Parathyroid adenoma (tissue), 2 donors: ENCODE results near the gene WRAP73.

Source experiments
- H2AFZ ChIP-seq: fragments of 300-600 bp; sonication (generic); one replicate; pipeline ENCODE4 v1.7.0; 2017; ENCODE audit warnings: antibody characterized with exemption, mild to moderate bottlenecking
- H3K27ac ChIP-seq: fragments of 300-600 bp; sonication (generic); one replicate; pipeline ENCODE4 v1.7.0; 2017
- H3K27me3 ChIP-seq: fragments of 300-600 bp; sonication (generic); one replicate; pipeline ENCODE4 v1.7.0; 2017; ENCODE audit warnings: low read length; ENCODE audit not compliant: control insufficient read depth, insufficient read depth
- H3K36me3 ChIP-seq: fragments of 300-600 bp; sonication (generic); one replicate; pipeline ENCODE4 v1.7.0; 2017; ENCODE audit warnings: low read length; ENCODE audit not compliant: control insufficient read depth, insufficient read depth
- H3K4me1 ChIP-seq: fragments of 300-600 bp; sonication (generic); one replicate; pipeline ENCODE4 v1.7.0; 2017; ENCODE audit warnings: control low read depth
- H3K4me2 ChIP-seq: fragments of 300-600 bp; sonication (generic); one replicate; pipeline ENCODE4 v1.7.0; 2017; ENCODE audit warnings: low read length
- H3K4me3 ChIP-seq: fragments of 300-600 bp; sonication (generic); one replicate; pipeline ENCODE4 v1.7.0; 2017; ENCODE audit warnings: low read depth, low read length
- H3K79me2 ChIP-seq: fragments of 300-600 bp; sonication (generic); one replicate; pipeline ENCODE4 v1.7.0; 2017; ENCODE audit warnings: control low read depth
- H3K9ac ChIP-seq: fragments of 300-600 bp; sonication (generic); one replicate; pipeline ENCODE4 v1.7.0; 2017; ENCODE audit warnings: mild to moderate bottlenecking
- H3K9me3 ChIP-seq: fragments of 300-600 bp; sonication (generic); one replicate; pipeline ENCODE4 v1.7.0; 2017; ENCODE audit warnings: low read length; ENCODE audit not compliant: control insufficient read depth
- CTCF ChIP-seq: fragments of 300-600 bp; sonication (generic); IDR thresholded peaks from one replicate; pipeline ENCODE4 v1.7.0; 2017; ENCODE audit warnings: antibody characterized with exemption, mild to moderate bottlenecking
- donor health status: primary hyperparathyroidism.

Gene WRAP73

GRCh38 chr1:3675436-3675835 is 25.5 kb upstream of the WRAP73 start:
- H3K4me2 ChIP-seq, result no peak overlapping the region
- H2AFZ ChIP-seq, result no peak overlapping the region
- H3K9ac ChIP-seq, result no peak overlapping the region
- no peaks in the 10 kb centered on the region for H3K9me3 ChIP-seq
- H3K36me3 ChIP-seq, result no peaks in the 10 kb centered on the region
- no peaks in the 10 kb centered on the region for H3K27me3 ChIP-seq
- no peaks in the 10 kb centered on the region for H3K79me2 ChIP-seq
- no peak for TF ChIP-seq CTCF
- no peak overlapping the region for H3K4me3 ChIP-seq
- no peak overlapping the region for H3K27ac ChIP-seq
- no peaks in the 10 kb centered on the region for H3K4me1 ChIP-seq

GRCh38 chr1:3674100-3675094 is 24.5 kb upstream of the WRAP73 start:
- H3K79me2 ChIP-seq, result no peaks in the 10 kb centered on the region
- no peaks in the 10 kb centered on the region for H3K4me1 ChIP-seq
- no peak overlapping the region for H3K4me3 ChIP-seq
- H3K27me3 ChIP-seq, result no peaks in the 10 kb centered on the region
- H3K27ac ChIP-seq, result no peak overlapping the region
- no peaks in the 10 kb centered on the region for H3K9me3 ChIP-seq
- H2AFZ ChIP-seq, result no peak overlapping the region
- TF ChIP-seq CTCF, result no peak
- H3K9ac ChIP-seq, result no peak overlapping the region
- H3K36me3 ChIP-seq, result no peaks in the 10 kb centered on the region
- no peak overlapping the region for H3K4me2 ChIP-seq

DNA sequence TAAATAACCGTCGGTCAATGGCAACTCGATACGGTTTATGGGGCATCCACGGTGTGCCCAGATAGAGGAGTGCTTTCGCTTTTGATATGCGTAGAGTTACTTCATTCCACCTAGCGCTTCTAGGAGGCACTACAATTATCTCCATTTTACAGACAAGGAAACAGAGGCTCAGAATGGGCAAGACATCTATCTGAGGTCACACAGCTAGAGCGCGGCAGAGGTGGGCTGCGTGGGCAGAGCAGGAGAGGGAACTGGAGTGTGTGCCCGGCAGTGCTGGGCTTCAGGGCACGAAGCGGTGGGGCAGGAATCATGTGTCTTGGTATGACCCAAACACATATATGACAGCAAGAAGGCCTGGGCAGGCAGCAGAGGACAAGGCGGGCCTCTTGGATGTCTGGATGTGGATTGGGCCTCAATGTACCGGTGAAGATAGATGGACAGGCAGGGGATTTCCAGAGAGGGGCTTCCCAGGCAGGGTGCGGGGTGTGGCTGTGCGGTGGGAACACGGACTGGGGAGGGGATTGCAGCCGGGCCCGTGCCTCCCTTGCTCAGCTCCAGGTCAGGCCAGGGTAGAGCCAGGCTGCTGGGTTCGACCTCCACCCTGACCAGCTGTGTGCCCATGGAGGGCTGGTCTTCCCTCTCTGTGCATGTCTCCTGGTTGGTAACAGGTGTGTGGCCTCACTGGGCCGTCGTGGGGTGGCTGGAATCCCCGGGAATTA is 23.6 kb upstream of the WRAP73 start:
- H3K9ac ChIP-seq, result no peak overlapping the region
- H3K27me3 ChIP-seq, result no peaks in the 10 kb centered on the region
- H3K36me3 ChIP-seq, result no peaks in the 10 kb centered on the region
- no peak overlapping the region for H3K27ac ChIP-seq
- H3K9me3 ChIP-seq, result no peaks in the 10 kb centered on the region
- H3K4me3 ChIP-seq, result no peak overlapping the region
- H3K4me1 ChIP-seq, result peaks cover 3% of the 10 kb centered on the region
- H2AFZ ChIP-seq, result no peak overlapping the region
- no peak for TF ChIP-seq CTCF
- H3K79me2 ChIP-seq, result no peaks in the 10 kb centered on the region
- H3K4me2 ChIP-seq, result no peak overlapping the region

- Histone ChIP-seq H3K27me3 (no peaks in the 10 kb centered on the region), H3K27ac (no peak overlapping the region), H2AFZ (no peak overlapping the region), H3K36me3 (no peaks in the 10 kb centered on the region), H3K9ac (no peak overlapping the region), H3K4me2 (no peak overlapping the region), H3K9me3 (no peaks in the 10 kb centered on the region), H3K79me2 (no peaks in the 10 kb centered on the region), H3K4me1 (peaks cover 3% of the 10 kb centered on the region), H3K4me3 (no peak overlapping the region)
- TF ChIP-seq CTCF, result no peak
Measured at GRCh38 chr1:3672971-3673361, 23.1 kb upstream of the WRAP73 start.
